GM21447 (cell line): ENCODE measurements around the gene ARHGEF2.
A peak's percentile ranks its signal among the peaks of the same experiment; 100 is the strongest.

Experiments
- ATAC-seq: cut with Tn5 transposase; IDR thresholded peaks from one replicate; pipeline ENCODE4 v1.9.1; 2021; ENCODE audit not compliant: unreplicated experiment

The ARHGEF2 gene

GRCh38 chr1:155912056-155912536 is 66.3 kb downstream of the ARHGEF2 start:
- ATAC-seq = no peak

GRCh38 chr1:155911156-155912055 is 66.9 kb downstream of the ARHGEF2 start, which contains the start of gene RIT1:
Gene RIT1, minus strand, starts transcription at chr1:155911349. Its CDS starts 588 bp downstream, at chr1:155910761.
- peak; percentile 87 for ATAC-seq

GRCh38 chr1:155910621-155911121 is 67.7 kb downstream of the ARHGEF2 start:
- ATAC-seq = peak; percentile 27

- ATAC-seq = no peak
Measured at GRCh38 chr1:155909894-155910293, 68.5 kb downstream of the ARHGEF2 start.

GRCh38 chr1:155904261-155904660 is 74.1 kb downstream of the ARHGEF2 start:
- no peak for ATAC-seq

- no peak for ATAC-seq
Measured at GRCh38 chr1:155900161-155900560, 78.2 kb downstream of the ARHGEF2 start.

GRCh38 chr1:155899683-155900082 is 78.7 kb downstream of the ARHGEF2 start:
- no peak for ATAC-seq

GRCh38 chr1:155898888-155899287 is 79.5 kb downstream of the ARHGEF2 start:
- no peak for ATAC-seq

- ATAC-seq = no peak
Measured at GRCh38 chr1:155897746-155898145, 80.6 kb downstream of the ARHGEF2 start.
